Measurements from ENCODE around the gene TYW1. TPM values are rescaled to one million over a fixed set of nuclear protein-coding genes. Genes with fewer than 3 reads are reported as not detected.
A peak's percentile ranks its signal among the peaks of the same experiment; 100 is the strongest.

The TYW1 gene
- total RNA-seq, 1 donor from 2014 or later: 26.1 TPM

DNA sequence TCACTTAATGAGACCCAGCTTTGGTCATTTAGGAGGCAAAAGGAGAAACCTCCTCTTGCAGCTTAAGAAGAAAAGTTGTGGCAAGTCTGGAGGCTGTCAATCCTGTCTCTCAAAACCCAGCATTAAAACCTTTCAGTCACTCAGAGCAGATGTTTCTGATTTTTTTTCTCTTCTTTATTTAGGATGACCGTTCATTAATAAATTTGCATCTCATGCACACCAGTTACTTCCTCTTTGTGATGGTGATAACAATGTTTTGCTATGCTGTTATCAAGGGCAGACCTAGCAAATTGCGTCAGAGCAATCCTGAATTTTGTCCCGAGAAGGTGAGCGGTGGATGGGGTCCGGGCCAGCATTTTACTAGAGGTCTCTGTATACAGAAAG, 43.6 kb upstream of the TYW1 start:
- intact Hi-C loops (cut with micrococcal nuclease): no loop called here
- no peak for TF ChIP-seq CTCF (IDR thresholded peaks at IDR 0.05)
- H3K27me3 Mint-ChIP-seq: no peaks in the 10 kb centered on the region
- H3K27ac Mint-ChIP-seq: peak overlapping the region; percentile 13
- ATAC-seq (ENCODE audit: low read depth): no peak
- peaks cover 11% of the 10 kb centered on the region for H3K4me1 Mint-ChIP-seq
- no peaks in the 10 kb centered on the region for H3K9me3 Mint-ChIP-seq
- ChIA-PET POLR2A (no interaction called here), CTCF (no interaction called here)
- no peak for DNase-seq
- H3K36me3 Mint-ChIP-seq (ENCODE audit: low read depth): peaks cover 76% of the 10 kb centered on the region
- H3K4me3 Mint-ChIP-seq: no peak overlapping the region

GRCh38 chr7:66957595-66958290, 38.9 kb upstream of the TYW1 start:
- POLR2A ChIA-PET: interaction anchor here (0.6 kb wide), 1 partner anchor 37 kb away, joined by 3 read pairs; the partner anchor contains the start of gene TMEM248
- intact Hi-C loops (cut with micrococcal nuclease): no loop called here
- no peaks in the 10 kb centered on the region for H3K9me3 Mint-ChIP-seq
- peaks cover 7% of the 10 kb centered on the region for H3K4me1 Mint-ChIP-seq
- no peaks in the 10 kb centered on the region for H3K27me3 Mint-ChIP-seq
- no peak overlapping the region for H3K27ac Mint-ChIP-seq
- no peak overlapping the region for H3K4me3 Mint-ChIP-seq
- no peak for DNase-seq
- no peak for ATAC-seq (ENCODE audit: low read depth)
- peaks cover 65% of the 10 kb centered on the region for H3K36me3 Mint-ChIP-seq (ENCODE audit: low read depth)
- TF ChIP-seq CTCF (IDR thresholded peaks at IDR 0.05): no peak
- CTCF ChIA-PET: no interaction called here

DNA sequence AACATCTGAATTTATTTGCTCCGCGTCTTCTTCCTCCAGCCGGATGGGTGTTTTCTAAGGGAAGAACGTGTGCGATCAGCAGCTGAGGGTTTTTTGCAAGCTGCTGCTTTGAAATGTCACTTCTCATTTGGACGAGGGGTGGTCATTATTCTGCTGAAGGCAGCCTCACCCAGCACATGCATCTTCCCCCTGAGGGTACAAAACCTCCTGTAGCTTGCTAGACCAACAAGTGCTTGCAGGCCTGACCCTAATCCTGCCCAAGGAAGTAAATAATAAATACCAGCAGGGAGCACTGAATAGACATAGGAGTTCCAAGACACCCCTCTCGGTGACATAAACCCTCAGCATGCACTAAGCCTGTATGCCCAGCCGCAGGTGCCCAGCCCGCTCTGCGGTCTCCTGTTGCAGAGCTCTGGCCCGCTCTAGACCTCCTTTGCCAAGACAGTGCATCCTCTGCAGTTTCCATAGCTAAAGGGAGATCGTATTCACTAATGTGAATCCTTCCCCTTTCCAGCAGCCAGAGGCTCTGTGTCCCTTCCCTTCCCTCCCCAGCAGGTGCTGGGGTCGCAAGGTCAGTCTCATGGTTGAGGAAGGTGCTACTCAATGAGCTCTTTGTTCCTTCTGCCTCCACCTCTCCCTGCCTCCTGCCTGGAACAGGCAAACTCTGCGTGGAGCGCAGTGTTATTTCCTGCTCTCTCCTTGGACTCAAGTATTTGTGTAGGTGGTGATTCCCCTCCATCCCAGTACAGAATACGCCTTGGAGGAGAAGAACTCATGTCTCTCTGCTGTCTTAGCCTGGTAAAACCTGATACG, 37.9 kb upstream of the TYW1 start:
- Mint-ChIP-seq H3K27ac (no peak overlapping the region), H3K9me3 (no peaks in the 10 kb centered on the region), H3K27me3 (no peaks in the 10 kb centered on the region), H3K4me3 (no peak overlapping the region), H3K36me3 (ENCODE audit: low read depth) (peaks cover 56% of the 10 kb centered on the region), H3K4me1 (no peaks in the 10 kb centered on the region)
- TF ChIP-seq CTCF (IDR thresholded peaks at IDR 0.05): no peak
- POLR2A ChIA-PET: no interaction called here
- DNase-seq: no peak
- intact Hi-C loops (cut with micrococcal nuclease): no loop called here
- ATAC-seq (ENCODE audit: low read depth): no peak
- CTCF ChIA-PET: interaction anchor here (0.6 kb wide), 1 partner anchor 483 kb away, joined by 3 read pairs; no protein-coding TSS in a partner anchor

DNA sequence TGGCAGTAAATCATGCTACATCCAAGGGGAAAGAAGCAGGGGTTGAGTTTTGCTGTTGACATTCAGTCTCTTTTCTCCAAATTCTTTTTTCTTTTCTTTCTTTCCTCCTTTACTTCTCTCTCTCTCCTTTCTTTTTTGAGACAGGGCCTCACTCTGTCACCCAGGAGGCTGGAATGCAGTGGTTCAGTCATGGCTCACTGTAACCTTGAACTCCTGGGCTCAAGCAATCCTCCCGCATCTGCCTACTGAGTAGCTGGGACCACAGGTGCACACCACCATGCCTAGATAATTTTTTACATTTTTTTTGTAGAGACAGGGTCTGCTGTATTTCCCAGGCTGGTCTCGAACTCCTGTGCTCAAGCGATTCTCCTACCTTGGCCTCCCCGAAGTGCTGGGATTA, 36.4 kb upstream of the TYW1 start:
- no peak for TF ChIP-seq CTCF (IDR thresholded peaks at IDR 0.05)
- Mint-ChIP-seq H3K9me3 (no peaks in the 10 kb centered on the region), H3K4me1 (no peaks in the 10 kb centered on the region), H3K27ac (no peak overlapping the region), H3K4me3 (no peak overlapping the region), H3K27me3 (no peaks in the 10 kb centered on the region), H3K36me3 (ENCODE audit: low read depth) (peaks cover 50% of the 10 kb centered on the region)
- POLR2A ChIA-PET: no interaction called here
- intact Hi-C loops (cut with micrococcal nuclease): no loop called here
- CTCF ChIA-PET: no interaction called here
- DNase-seq (no peak), ATAC-seq (ENCODE audit: low read depth) (no peak)

DNA sequence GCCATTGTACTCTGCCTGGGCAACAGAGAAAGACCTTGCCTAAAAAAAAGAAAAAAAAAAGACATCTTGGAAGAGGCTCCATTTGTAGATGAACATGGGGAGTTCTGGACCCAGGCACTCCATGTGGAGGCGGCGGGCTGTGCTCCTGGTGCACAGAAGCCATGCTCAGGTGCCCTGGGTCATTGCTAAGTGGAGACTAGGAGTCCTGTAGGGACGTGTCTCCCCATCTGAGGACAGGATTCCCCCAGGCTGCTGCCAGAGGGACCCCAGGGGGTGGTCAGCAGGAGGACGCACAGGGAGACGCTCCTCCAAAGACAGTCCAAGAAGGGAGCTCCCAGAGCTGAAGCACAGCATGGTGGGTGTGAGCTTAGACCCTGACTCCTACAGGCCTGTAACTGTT, 35.5 kb upstream of the TYW1 start:
- Mint-ChIP-seq H3K36me3 (ENCODE audit: low read depth) (peaks cover 41% of the 10 kb centered on the region), H3K4me3 (no peak overlapping the region), H3K4me1 (no peaks in the 10 kb centered on the region), H3K27me3 (no peaks in the 10 kb centered on the region), H3K9me3 (no peaks in the 10 kb centered on the region), H3K27ac (no peak overlapping the region)
- ChIA-PET POLR2A (no interaction called here), CTCF (no interaction called here)
- intact Hi-C loops (cut with micrococcal nuclease): no loop called here
- no peak for DNase-seq
- no peak for ATAC-seq (ENCODE audit: low read depth)
- TF ChIP-seq CTCF (IDR thresholded peaks at IDR 0.05): no peak
